ENCODE measurements around the gene SLC22A15. TPM values are rescaled to one million over a fixed set of nuclear protein-coding genes. Genes with fewer than 3 reads are reported as not detected.

SLC22A15 gene
- total RNA-seq: 0.16 TPM in 1 of 2 replicates, not detected in the other

GRCh38 chr1:115976062-115976920 lies at the start of gene SLC22A15:
SLC22A15 (plus strand) TSS chr1:115976513; CDS start chr1:115976628, 115 bp downstream.

GRCh38 chr1:116110567-116111523 lies 134.5 kb downstream of the SLC22A15 start, which contains the start of gene MAB21L3:
MAB21L3 (plus strand) TSS chr1:116111399; CDS start chr1:116112616, 1,217 bp downstream.

Other genes with a start within 250 kb of the SLC22A15 start
- not detected in 2 replicates for gene CASQ2, start 207.8 kb upstream of the SLC22A15 start, total RNA-seq
- gene NHLH2, start 135.4 kb upstream of the SLC22A15 start, total RNA-seq: under 0.01 TPM in 1 of 2 replicates, not detected in the other
- gene MAB21L3, start 134.9 kb downstream of the SLC22A15 start, total RNA-seq: not detected in 2 replicates